A673 (cell line): ENCODE measurements around the gene FGR. TPM values are rescaled to one million over a fixed set of nuclear protein-coding genes. Genes with fewer than 3 reads are reported as not detected.

Source experiments
- BruUV-seq: library from RNA; stranded (reverse); fragments of 400-500 nt; replicated peaks from 2 replicates; lab custom pipeline; 2021; lab: Mats Ljungman, UMichigan
- CTCF ChIA-PET: fragments of 300-600 bp; sonication (Branson Sonifier 250); formaldehyde crosslinking; loops from one replicate; lab custom pipeline; 2022; ENCODE audit warnings: antibody characterized with exemption; lab: Charles Lee
- POLR2A ChIA-PET: fragments of 300-600 bp; sonication (Branson Sonifier 250); formaldehyde crosslinking; loops from one replicate; lab custom pipeline; 2022; ENCODE audit warnings: antibody characterized with exemption; ENCODE audit not compliant: low non-redundant PET; lab: Charles Lee
- DNase-seq: peaks from one replicate; pipeline ENCODE4 v3.0.0-alpha.2; 2015; ENCODE audit warnings: low spot score
- H3K27ac ChIP-seq: fragments of 200-600 bp; sonication (generic); 2 replicates; pipeline ENCODE4 v1.5.1; 2016; ENCODE audit warnings: mixed run types, low read depth, mild to moderate bottlenecking, mixed read lengths, antibody characterized with exemption, low read length; ENCODE audit not compliant: poor library complexity, severe bottlenecking
- H3K27me3 ChIP-seq: fragments of 200-600 bp; sonication (generic); replicated peaks from 2 replicates; pipeline ENCODE4 v1.6.1; 2017; ENCODE audit warnings: mixed run types, low read depth, mild to moderate bottlenecking, mixed read lengths, antibody characterized with exemption, low read length; ENCODE audit not compliant: insufficient read depth, poor library complexity
- H3K36me3 ChIP-seq: fragments of 200-600 bp; sonication (generic); 2 replicates; pipeline ENCODE4 v1.6.1; 2016; ENCODE audit warnings: mixed run types, mild to moderate bottlenecking, mixed read lengths, antibody characterized with exemption, low read length; ENCODE audit not compliant: insufficient read depth, poor library complexity, severe bottlenecking
- H3K4me1 ChIP-seq: fragments of 200-600 bp; sonication (generic); 2 replicates; pipeline ENCODE4 v1.6.1; 2017; ENCODE audit warnings: mixed run types, mild to moderate bottlenecking, mixed read lengths, antibody characterized with exemption, low read length; ENCODE audit not compliant: insufficient read depth, poor library complexity, severe bottlenecking
- H3K4me3 ChIP-seq: fragments of 200-600 bp; sonication (generic); 2 replicates; pipeline ENCODE4 v1.5.1; 2016; ENCODE audit warnings: low read depth, mixed run types, mild to moderate bottlenecking, mixed read lengths, low read length; ENCODE audit not compliant: poor library complexity, severe bottlenecking
- H3K9me3 ChIP-seq: fragments of 200-600 bp; sonication (generic); 2 replicates; pipeline ENCODE4 v1.6.1; 2016; ENCODE audit warnings: mixed run types, low read depth, mild to moderate bottlenecking, mixed read lengths, antibody characterized with exemption, low read length; ENCODE audit not compliant: poor library complexity, severe bottlenecking
- EZH2 ChIP-seq: fragments of 200-600 bp; sonication (generic); IDR thresholded peaks from 2 replicates; pipeline ENCODE4 v1.6.1; 2017; ENCODE audit warnings: borderline replicate concordance, low read depth, mild to moderate bottlenecking, mixed read lengths, antibody characterized with exemption, low read length; ENCODE audit not compliant: poor library complexity, severe bottlenecking
- intact Hi-C: fragments of 100-400 bp; cut with micrococcal nuclease; formaldehyde crosslinking; loops from one replicate; pipeline ENCODE4 v1.10.0; 2022; ENCODE audit not compliant: unreplicated experiment
- total RNA-seq: library from RNA; stranded (reverse); gene quantifications from 2 replicates; pipeline ENCODE4 v1.2.3, GENCODE V29; 2021
- TF ChIP-seq, protein P1 (sequence below): fragments of 300-800, 200-600 bp; sonication (generic); conservative IDR thresholded peaks from 2 replicates; pipeline ENCODE4 v1.5.1; 2017; ENCODE audit warnings: low read depth, mild to moderate bottlenecking, antibody characterized with exemption, low read length, moderate library complexity, mixed read lengths

The FGR gene
- total RNA-seq, 1 experiment from 2014 or later = not detected

DNA sequence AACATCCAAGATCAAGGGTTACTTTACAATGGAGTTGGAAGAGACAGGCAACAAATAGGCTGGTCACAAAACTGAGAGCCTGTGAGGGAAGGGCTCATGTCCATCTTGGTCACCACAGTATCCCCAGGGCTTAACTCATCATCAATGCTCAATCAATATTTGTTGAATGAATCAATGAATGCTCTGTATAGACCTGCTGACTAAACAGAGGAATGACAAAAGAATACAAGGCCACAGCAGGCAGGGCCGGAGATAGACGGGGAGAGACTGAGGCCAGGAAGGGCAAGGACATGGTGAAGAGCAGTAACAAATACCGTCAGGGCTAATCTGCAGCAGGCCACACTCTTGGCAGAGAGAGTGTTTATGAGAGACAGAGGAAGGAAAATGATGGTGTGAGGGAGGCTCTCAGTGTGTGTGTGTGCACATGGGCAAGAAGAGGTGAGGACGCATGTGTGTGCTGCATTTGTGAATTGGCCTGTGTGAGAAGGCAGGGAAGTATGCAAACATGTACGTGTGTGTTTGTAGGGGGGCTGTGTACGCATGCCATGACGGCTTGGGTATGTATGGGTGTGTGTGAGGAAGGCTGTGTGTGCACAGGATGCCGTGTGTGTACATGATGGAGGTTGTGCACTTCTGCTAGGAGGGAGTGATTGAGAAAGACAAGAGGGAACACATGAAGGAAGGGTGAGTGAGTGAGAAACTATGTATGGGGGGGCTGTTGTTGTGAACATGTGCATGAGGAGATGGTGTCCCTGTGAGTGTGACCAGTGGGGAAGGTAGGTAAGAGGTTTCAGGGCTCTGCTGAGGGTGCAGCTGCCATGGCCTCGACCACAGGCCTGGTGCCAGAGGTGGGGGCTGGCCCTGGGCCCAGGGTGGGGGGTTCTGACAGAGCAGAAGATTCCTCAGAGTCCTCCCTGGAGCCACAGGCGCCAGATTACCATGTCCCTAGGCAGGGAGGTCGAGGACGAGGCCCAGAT is 46.4 kb downstream of the FGR start:
- no peaks in the 10 kb centered on the region for H3K9me3 ChIP-seq
- H3K4me1 ChIP-seq = peaks cover 51% of the 10 kb centered on the region
- no TSS peak for BruUV-seq
- peak overlapping the region; percentile 59 for H3K27ac ChIP-seq
- no peaks in the 10 kb centered on the region for H3K27me3 ChIP-seq
- no peak for DNase-seq
- no peak for TF ChIP-seq EZH2
- TF ChIP-seq, protein P1, sequence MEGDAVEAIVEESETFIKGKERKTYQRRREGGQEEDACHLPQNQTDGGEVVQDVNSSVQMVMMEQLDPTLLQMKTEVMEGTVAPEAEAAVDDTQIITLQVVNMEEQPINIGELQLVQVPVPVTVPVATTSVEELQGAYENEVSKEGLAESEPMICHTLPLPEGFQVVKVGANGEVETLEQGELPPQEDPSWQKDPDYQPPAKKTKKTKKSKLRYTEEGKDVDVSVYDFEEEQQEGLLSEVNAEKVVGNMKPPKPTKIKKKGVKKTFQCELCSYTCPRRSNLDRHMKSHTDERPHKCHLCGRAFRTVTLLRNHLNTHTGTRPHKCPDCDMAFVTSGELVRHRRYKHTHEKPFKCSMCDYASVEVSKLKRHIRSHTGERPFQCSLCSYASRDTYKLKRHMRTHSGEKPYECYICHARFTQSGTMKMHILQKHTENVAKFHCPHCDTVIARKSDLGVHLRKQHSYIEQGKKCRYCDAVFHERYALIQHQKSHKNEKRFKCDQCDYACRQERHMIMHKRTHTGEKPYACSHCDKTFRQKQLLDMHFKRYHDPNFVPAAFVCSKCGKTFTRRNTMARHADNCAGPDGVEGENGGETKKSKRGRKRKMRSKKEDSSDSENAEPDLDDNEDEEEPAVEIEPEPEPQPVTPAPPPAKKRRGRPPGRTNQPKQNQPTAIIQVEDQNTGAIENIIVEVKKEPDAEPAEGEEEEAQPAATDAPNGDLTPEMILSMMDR = no peak
- POLR2A ChIA-PET = no interaction called here
- no peaks in the 10 kb centered on the region for H3K36me3 ChIP-seq
- CTCF ChIA-PET = no interaction called here
- intact Hi-C loops = no loop called here
- H3K4me3 ChIP-seq = no peak overlapping the region

DNA sequence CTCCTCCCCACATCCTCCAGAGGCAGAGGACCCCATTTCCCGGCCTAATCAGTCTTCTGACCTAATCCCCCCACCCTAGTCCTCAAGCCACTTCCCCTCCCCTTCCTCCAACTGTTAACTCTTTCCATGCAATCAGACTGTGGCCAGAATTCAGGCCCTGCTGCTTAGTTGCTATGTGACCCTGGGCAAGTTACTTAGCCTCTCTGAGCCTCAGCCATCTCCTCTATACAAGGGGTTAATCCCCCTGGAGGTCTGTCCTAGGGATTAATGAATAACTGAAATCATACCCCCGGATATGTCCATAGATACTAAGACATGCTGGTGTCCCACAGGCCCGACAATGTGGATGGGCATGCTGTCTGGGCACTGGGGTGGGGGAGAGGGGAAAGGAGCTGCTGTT is 49.3 kb downstream of the FGR start:
- TF ChIP-seq EZH2 = no peak
- TF ChIP-seq, protein P1 = no peak
- POLR2A ChIA-PET = no interaction called here
- BruUV-seq = no TSS peak

DNA sequence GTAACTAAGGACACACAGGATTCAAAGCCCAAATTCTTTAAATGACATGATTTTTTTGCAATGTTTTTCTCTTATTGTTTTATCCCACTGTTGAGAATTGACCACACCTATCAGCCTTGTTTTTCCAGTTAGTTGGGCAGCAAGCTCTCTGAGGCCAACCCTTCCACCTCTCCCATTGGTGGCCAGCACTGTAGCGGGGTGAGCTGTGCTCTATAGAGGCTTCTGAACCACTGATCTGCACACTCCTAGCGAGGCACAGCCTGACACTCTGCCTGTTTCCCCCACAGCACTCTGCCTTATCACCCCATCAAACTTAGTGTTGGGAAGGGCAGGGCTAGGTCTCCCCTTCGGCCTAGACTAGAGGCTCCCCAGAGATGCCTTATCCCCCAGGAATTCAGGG is 50.5 kb downstream of the FGR start:
- ChIA-PET POLR2A (no interaction called here), CTCF (no interaction called here)
- Histone ChIP-seq H3K27me3 (no peaks in the 10 kb centered on the region), H3K4me3 (no peak overlapping the region), H3K9me3 (no peaks in the 10 kb centered on the region), H3K36me3 (no peaks in the 10 kb centered on the region), H3K27ac (no peak overlapping the region), H3K4me1 (peaks cover 12% of the 10 kb centered on the region)
- intact Hi-C loops = no loop called here
- BruUV-seq = no TSS peak
- no peak for DNase-seq
- TF ChIP-seq, protein P1 = no peak
- no peak for TF ChIP-seq EZH2

More for the DNA sequence above, 49.3 kb downstream of the FGR start:
- CTCF ChIA-PET = interaction anchor here (0.5 kb wide), 1 partner anchor 28 kb away, joined by 12 read pairs; no protein-coding TSS in a partner anchor
- Histone ChIP-seq H3K27ac (no peak overlapping the region), H3K9me3 (no peaks in the 10 kb centered on the region), H3K4me3 (no peak overlapping the region), H3K27me3 (no peaks in the 10 kb centered on the region), H3K36me3 (no peaks in the 10 kb centered on the region), H3K4me1 (peaks cover 24% of the 10 kb centered on the region)
- intact Hi-C loops = no loop called here
- DNase-seq = no peak
